HG02840 (cell line): ENCODE results near the gene FAF1.
"Not testable (repeated sequence)": the region's sequence is repeated elsewhere in the genome, so short reads cannot be mapped to it uniquely, and the experiment has no call there.

ENCODE experiments used
- ATAC-seq: cut with Tn5 transposase; IDR thresholded peaks from one replicate; pipeline ENCODE4 v1.9.1; 2021; ENCODE audit warnings: mild to moderate bottlenecking, moderate library complexity, moderate number of reproducible peaks; ENCODE audit not compliant: unreplicated experiment, low FRiP score

FAF1 gene

DNA sequence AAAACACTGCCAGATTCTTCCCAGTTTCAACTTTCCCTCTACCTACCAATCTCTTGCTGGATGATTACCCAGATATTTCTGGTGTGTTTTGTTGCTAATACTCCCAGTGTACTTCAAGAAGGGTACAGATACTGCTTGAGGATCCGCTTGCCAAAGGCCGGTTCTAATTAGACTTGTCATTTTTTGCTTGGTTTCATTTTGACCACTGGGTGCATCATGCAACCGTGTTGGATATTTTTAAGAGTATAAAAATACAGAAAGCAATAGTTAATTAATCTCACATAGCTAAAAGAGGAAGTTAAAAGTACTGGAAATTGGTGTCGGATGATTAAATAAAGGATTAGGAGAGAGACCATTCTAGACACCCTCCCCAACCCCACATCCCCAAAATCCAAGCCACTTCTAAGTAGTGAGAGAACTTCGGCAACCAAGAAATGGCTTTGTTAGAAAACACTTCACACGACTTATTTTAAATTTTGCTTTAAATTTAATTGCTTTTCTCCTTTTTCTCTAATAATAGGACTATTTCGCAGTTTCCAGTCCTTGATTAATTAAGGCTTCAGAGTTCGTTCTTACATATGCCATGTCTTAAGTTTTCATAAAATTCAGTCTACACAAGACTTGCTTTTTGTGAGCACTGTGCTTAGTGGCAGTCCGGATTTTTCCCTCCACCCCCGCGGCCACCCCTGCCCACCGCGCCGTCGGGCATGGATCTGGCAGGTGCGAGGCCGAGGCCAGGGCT is 7.5 kb upstream of the FAF1 start:
- ATAC-seq: no peak

- ATAC-seq: no peak
Observed at GRCh38 chr1:50966991-50967390, 6.9 kb upstream of the FAF1 start.

DNA sequence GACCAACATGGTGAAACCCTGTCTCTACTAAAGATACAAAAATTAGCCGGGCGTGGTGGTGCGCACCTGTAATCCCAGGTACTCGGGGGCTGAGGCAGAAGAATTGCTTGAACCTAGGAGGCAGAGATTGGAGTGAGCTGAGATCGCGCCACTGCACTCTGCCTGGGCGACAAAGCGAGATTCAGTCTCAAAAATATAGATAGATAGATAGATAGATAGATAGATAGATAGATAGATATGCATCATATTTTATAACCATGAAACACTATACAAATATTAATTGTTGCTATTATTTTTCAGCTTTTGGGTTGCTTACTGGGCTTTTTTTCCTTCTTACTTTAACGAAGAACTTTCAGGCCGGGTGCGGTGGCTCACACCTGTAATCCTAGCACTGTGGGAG is 4.8 kb upstream of the FAF1 start:
- no peak for ATAC-seq

GRCh38 chr1:50959303-50959912 is 659 bp downstream of the FAF1 start:
- no peak for ATAC-seq

DNA sequence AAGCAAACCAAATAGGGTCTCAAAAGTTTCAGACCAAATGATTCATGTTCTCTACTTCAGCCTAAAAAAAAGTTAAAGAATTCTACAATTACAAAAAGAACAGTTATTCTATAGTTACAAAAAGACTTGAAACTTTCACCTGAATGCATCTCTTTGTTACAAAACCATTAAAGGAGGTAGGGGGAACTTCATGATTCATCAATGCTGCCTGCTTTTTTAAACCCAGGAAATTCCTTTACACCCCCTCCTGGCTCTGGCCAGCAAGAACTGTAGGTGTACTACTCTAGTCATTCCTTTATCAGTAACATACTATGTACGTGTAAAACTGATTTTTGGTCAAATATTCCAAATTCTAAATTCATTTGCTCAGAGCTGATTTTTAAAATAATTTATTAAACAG is 5.0 kb downstream of the FAF1 start:
- no peak for ATAC-seq

DNA sequence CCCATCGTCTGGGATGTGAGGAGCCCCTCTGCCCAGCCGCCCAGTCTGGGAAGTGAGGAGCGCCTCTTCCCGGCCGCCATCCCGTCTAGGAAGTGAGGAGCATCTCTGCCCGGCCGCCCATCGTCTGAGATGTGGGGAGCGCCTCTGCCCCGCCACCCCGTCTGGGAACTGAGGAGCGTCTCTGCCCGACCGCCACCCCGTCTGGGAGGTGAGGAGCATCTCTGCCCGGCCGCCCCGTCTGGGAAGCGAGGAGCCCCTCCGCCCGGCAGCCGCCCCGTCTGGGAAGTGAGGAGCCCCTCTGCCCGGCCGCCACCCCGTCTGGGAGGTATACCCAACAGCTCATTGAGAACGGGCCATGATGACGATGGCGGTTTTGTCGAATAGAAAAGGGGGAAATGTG is 7.5 kb downstream of the FAF1 start:
- not testable (repeated sequence) for ATAC-seq

- ATAC-seq: no peak
Observed at GRCh38 chr1:50950396-50950795, 9.7 kb downstream of the FAF1 start.

DNA sequence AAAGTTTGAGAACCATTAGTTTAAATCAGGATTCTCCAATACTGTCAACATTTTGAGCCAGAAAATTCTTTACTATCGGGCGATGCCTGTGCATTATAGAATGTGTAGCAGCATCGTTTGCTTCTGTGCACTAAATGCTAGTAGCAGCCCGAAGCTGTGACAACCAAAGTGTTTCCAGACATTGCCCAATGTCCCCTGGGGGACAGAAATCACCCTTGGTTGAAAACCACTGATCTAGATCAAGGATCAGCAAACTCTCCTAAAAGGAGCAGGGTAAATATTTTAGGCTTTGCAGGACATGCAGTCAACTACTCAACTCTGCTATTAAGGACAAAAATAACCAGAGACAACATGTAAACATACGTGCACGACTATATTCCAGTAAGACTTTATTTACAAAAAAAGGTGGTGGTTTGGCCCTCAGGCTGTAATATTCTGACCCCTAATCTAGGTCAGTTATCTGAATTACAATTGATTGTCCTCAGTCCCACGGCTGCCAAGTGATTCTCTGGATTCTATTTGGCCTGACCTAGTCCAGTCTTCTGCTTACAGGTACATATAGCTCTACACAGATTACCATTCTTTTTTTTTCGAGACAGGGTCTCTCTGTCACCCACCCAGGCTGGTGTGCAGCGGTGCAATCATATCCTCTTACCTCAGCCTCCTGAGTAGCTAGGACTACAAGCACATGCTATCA is 10.6 kb downstream of the FAF1 start:
- ATAC-seq: no peak

- ATAC-seq: no peak
Observed at GRCh38 chr1:50942334-50942733, 17.7 kb downstream of the FAF1 start.

DNA sequence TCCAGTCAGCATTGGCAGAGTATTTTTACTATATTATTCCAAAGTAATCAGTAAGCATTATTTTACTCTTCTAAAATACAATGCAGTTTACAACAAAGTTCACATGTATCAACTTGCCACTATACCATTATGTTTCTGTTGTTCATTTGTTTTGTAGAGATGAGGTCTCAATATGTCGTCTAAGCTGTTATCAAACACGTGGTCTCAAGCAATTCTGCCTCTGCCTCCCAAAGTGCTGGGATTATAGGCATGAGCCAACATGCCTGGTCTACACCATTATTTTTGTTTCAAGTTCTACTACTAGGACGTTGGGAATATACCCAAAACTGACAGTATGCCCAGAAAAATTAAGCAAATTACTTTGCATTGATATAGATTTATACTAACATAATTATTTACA is 19.8 kb downstream of the FAF1 start:
- no peak for ATAC-seq

DNA sequence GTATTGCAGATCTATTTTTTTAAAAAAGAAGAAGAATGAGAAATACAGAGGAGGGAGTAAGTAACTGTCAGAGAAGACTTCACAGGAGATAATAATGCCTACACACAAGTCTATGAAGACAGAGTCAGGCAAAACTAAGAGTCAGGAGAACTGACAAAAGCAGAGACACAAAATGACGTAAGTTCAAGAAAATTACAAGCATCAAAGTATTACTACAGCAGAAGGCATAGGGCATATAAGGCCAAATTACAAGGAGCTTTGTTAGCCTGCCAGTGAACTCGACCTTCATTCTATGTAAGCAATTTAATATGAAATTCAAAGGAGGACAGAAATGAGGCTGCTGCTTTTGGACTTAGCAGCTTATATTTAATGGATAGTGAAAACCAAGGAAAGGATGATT is 23.7 kb downstream of the FAF1 start:
- no peak for ATAC-seq

DNA sequence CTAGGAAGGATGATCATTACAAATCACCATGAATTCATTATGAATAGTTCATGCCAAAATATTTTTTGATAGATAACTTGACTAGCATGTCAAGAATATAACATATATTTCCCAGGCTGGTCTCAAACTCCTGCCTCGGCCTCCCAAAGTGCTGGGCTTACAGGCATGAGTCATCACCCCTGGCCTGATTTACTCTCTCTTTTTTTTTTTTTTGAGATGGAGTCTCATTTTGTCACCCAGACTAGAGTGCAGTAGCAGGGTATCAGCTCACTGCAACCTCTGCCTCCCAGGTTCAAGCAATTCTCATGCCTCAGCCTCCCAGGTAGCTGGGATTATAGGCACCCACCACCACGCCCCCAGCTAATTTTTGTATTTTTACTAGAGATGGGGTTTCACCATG is 24.8 kb downstream of the FAF1 start:
- not testable (repeated sequence) for ATAC-seq

GRCh38 chr1:50934838-50935237 is 25.2 kb downstream of the FAF1 start:
- ATAC-seq: no peak

- not testable (repeated sequence) for ATAC-seq
Observed at GRCh38 chr1:50933770-50934169, 26.3 kb downstream of the FAF1 start.

DNA sequence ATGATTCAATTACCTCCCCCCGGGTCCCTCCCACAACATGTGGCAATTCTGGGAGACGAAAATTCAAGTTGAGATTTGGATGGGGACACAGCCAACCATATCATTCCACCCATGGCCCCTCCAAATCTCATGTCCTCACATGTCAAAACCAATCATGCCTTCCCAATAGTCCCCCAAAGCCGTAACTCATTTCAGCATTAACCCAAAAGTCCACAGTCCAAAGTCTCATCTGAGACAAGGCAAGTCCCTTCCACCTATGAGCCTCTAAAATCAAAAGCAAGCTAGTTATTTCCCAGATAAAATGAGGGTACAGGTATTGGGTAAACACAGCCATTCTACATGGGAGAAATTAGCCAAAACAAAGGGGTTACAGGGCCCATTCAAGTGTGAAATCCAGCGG is 28.0 kb downstream of the FAF1 start:
- ATAC-seq: not testable (repeated sequence)

GRCh38 chr1:50930965-50931737 is 28.9 kb downstream of the FAF1 start:
- ATAC-seq: no peak

DNA sequence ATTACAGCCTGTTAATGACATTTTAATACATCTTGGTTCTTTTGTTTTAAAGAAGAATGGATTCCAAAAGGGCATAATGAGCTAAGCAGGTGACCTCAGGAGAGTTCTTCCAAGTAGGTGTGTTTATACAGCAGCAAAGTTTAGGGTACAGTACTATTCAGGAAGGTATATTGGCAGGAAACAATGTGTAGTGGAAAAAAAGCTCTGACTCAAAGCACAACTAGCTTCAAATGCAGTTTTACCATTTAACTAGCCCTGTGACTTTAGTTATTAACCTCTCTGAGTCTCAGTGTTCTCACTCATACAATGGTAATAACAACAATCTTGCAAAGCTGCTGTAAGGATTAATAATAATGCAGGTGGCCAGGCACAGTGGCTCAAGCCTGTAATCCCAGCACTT is 29.9 kb downstream of the FAF1 start:
- no peak for ATAC-seq

DNA sequence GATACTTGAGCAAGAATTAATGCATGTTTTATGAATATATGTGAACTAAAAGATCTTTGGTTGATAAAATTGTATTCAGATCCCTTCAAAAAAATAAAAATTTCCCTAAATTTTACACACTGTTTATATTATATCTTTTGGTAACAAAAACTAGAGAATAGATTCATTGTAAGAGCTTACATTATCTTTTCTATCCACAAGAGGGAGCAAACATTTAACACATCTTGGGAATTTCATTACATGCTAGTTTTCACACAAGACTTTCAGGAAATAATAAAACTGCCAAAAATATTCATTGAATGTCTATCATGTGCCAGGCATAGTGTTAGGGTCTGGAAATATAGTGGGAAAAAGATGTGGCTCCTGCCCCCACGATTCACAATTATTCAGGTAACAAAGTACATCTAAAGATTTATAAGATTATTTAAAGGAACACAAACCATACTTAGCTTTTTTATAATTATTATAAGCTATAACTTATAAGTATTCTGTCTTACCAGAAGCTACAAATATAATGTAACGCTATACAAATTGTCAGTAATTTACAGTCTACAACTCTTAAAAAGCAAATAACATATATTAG is 30.6 kb downstream of the FAF1 start:
- ATAC-seq: no peak

DNA sequence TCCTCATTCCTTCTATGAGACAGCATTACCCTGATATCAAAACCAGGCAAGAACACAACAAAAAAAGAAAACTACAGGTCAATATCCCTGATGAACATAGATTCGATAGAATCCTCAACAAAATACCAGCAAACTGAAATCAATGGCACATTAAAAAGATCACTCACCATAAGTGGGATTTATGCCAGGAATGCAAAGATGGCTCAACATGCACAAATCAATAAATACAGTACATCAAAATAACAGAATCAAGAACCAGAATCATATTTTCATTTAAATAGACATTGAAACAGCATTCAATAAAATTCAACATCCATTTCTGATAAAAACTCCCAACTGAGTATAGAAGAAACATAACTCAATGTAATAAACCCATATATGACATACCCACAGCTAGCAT is 36.5 kb downstream of the FAF1 start:
- ATAC-seq: no peak

GRCh38 chr1:50921029-50921428 is 39.0 kb downstream of the FAF1 start:
- no peak for ATAC-seq

GRCh38 chr1:50920409-50920808 is 39.7 kb downstream of the FAF1 start:
- no peak for ATAC-seq
